ENCODE results near the gene CBX7.

Gene CBX7

DNA sequence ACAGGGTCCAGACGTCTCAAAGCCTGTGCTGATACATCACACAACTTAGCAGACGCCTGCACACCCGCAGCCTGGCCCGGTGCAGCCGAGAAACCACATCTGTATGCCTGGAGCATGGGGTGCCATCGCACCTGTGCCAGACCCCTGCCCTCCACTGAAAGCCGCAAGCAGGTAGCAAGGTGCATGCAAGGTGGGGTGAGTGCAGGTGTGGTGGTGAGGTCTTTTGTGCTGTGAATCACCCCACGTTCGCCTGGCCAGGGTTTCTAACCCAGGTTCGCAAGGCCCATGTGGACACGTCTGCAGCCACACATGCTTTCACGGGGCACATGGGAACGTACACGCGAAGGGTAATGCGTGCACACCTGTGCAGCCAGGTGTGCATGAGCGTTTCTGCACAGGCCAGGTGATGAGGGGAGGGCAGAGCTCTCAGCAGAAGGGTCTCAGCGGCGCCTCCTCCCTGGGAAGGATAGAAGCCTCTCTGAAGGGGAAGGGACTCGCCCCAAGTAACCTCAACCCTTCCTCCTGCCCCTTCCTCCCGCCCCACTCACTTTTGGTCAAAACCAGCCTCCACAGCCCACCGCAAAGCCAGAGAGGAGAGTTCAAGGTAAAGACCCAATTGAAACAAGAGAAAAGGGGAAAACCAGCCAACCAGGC, 19.5 kb downstream of the CBX7 start:
- intact Hi-C loops (cut with DNase I): no loop called here
- no peak for DNase-seq

DNA sequence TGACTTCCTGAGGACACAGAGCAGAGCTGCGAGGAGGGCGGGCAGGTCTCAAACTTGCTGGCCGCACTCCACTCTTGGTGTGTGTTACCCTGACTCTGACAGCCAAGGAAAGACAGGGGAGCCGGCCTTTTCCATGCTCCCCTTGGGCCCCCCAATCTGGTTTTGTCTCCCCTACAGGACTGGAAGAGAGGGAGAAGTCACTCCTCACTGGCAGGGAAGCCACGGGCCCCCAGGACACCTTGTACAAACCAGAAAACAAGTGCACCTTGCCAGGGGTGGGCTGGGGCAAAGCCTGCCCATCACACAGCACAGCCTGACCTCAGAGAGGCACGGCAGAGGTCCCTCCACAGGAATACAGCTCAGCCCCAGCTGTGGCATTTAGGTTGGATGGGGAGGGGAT, 20.2 kb downstream of the CBX7 start:
- intact Hi-C loops (cut with DNase I): no loop called here
- peak in 1 of 42 donors; percentile 19 for DNase-seq

DNA sequence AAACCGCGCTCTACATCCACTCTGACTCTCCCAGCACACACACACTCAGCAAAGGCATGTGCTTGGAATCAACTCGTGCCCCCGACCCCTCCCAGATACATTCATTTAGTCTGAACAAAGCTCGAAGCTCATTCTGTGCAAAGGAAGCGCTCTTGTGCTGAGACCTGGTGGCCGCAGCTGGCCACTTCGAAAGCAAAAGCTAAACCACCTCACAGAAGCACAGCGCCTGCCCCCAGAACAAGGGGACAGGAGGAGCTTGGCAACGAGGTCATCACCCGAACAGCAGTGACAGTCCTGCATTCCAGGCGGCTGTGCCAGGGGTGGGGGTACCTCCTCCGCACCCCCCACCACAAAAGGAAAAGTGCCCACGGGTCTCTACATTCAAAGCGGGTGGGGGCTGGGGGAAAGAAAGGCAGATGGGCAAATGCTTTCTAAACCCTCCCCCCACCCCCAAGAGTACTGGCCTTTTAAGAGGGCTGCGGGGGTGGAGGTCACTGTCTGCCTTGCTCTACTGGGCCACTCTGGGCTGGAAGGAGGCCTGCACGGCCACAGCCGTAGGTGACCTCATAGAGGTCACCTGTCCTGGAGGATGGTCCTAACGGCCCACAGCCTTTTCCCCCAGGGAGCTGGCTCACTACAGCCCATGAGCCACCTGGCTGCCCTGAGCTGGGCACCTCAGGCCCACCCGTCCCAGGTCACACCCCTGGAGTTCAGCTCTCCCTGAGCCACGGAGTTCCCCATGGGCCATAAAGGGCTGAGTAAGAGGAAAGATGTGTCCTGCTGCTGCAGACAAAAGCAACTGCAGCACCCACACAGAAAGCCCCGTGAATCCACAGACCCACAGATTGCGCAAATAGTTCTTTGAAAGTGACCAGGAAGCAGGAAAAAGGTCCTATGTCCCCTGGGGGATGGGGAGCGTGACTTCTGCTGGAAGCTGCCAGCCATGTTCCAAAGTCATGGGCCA, 21.3 kb downstream of the CBX7 start:
- DNase-seq: peak in 1 of 42 donors; percentile 28
- intact Hi-C loops (cut with DNase I): no loop called here

DNA sequence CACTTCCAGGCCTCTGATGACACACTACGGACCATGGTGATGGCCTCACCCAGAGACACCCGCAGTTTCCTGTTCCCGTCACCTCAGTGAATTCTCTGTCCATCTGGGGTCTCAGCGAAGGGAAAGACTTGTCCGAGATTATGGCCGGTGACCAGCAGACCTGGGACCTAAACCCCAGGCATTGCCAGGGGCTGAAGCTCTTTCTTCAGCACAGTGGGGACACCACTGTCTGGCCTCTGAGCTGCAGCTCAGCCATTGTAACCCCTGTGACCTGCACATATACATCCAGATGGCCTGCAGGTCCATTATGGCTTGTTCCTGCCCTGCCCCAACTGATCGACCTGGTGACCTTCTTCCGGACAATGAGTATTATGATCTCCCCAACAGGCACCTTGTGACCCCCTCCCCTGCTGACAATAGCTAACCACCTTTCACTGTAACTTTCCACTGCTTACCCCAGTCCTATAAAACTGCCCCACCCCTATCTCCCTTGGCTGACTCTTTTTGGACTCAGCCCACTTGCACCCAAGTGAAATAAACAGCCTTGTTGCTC, 22.3 kb downstream of the CBX7 start:
- peak in 2 of 42 donors; percentile 1 to 2 for DNase-seq
- intact Hi-C loops (cut with DNase I): no loop called here

DNA sequence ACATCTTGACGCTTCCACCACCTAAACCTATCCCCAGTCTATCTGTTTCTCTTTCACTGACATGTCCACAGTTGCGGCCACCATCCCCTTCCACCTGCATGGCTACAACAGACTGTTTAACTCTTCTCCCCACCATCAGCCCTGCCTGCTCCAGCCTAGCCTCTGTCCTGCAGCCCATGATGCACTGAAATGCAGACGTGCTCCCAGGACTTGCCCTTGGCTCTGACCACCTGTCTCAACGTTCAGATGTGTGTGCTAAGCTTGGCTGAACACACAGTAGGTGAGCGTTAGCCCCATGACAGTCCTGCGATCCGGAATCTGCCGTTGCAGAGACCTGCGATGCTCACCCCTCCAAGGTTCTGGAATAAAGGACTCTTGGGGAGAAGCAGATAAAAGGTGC, 22.7 kb downstream of the CBX7 start:
- intact Hi-C loops (cut with DNase I): no loop called here
- DNase-seq: peak in 3 of 42 donors; percentile 0 to 12 (median 6)

DNA sequence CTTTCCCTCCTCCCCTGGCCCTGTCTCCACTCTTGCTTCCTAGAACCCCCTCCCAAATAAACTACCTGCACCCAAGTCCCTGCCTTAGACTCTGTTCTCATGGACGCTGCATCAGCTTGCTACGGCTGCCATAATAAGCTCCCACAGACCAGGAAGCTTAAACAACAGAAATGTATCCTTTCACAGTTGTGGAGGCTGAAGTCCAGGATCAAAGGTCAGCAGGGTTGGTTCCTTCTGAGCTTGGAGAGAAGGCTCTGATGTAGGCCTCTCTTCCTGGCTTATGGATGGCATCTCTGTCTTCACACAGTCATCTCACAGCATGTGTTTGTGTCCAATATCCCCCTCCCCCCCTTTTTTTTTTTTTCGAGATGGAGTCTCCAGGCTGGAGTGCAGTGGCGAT, 23.4 kb downstream of the CBX7 start:
- intact Hi-C loops (cut with DNase I): no loop called here

DNA sequence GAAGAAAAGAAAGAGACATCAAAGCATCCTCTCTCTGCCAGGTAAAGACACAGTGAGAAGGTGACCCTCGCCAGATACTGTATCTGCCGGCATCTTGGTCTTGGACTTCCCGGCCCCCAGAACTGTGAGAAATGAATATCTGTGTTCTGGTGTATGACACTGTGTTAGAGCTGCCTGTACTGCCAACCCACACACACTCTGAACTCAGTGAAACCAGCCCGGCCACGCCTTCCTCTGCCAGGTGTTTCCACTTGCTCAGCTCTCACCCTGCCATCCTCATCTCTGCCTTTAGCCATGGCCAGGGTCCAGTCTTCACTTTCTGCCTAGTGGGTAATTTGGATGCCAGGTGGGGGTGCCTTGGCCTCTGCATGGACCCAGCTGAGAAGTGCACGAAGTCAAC, 24.0 kb downstream of the CBX7 start:
- peak in 9 of 42 donors; percentile 34 to 54 (median 43) for DNase-seq
- intact Hi-C loops (cut with DNase I): no loop called here

More for the DNA sequence above, 23.4 kb downstream of the CBX7 start:
- DNase-seq: no peak

DNA sequence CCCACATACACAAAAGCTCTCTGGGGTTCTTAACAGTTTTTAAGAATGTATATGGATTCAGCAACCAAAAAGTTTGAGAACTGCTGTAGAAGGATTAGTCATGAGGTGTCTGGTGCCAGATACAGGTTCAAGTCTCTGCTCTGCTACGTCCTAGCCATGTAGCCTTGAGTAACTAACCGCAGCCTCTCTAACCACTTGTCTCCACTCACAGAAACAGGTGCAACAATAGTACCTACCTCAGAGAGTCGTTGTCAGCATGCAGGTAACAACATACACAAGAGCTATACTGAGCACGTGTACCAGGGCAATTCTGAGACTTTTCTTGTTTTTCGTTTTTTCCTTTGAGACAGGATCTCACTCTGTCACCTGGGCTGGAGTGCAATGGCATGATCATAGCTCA, 26.9 kb downstream of the CBX7 start:
- DNase-seq: no peak
- intact Hi-C loops (cut with DNase I): no loop called here

DNA sequence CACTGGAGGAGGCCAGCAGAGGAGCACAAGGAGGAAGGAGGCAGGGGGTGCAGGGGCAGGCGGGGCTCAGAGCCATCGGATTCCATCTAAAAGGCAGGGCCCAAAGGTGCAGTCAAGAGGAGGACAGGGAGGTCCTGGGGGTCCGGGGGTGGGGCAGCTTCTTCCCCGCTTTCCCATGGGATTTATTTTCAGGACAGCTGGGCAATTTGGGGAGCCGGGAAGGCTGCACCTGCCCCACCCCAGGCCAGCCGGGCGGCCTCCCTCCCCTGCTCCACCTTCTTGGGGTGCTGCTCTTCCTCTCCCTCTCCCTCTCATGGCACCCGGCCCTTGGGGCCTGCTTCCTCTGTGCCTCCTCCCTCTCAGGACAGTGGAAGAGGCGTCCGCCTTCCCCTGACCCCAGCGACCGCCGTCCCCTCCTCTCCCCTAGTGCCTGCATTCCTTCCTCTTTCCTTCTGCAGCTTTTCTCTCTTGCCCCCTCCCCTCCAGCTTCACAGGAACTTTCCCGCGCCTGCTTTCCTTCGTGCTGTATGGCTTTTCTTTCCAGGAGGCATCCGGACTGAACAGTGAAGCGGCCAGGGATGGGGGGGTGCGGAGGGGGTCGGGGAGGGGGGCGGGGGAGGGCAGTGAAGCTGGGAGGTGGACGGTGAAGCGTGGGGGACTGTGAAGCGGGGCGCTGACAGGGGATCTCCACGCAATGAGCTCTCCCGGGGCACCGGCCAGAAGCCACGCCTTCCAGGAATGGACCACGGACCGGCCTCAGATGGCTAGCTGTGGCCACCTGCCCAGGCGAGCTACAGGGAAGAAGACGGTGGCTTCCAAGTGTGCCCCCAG, 28.5 kb downstream of the CBX7 start:
- intact Hi-C loops (cut with DNase I): no loop called here
- peak in 1 of 42 donors; percentile 30 for DNase-seq

DNA sequence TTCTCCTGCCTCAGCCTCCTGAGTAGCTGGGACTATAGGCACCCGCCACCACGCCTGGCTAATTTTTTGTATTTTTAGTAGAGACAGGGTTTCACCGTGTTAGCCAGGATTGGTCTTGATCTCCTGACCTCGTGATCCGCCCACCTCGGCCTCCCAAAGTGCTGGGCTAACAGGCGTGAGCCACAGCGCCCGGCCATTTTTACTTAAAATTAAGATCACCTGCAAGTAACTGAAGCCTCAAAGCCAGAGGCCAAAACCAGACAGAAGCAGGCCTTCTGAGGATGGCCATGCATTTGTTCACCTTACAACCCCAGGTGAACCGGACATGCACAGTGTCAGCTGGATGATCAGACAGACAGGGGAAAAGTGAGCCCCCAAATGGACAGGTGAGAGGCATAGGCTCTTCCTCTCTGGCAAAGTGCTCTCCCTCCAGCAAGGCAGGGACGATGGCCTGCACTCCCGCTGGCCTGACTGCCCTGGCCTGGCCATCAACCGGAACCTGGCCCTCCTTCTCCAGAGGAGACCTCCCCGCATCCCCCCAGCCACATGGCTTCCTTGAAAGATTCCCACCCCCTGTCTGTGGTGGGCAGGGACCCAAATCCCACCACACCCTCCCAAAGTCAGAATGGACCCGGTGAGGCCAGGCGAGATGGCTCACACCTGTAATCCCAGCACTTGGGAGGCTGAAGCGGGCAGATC, 29.6 kb downstream of the CBX7 start:
- no peak for DNase-seq

DNA sequence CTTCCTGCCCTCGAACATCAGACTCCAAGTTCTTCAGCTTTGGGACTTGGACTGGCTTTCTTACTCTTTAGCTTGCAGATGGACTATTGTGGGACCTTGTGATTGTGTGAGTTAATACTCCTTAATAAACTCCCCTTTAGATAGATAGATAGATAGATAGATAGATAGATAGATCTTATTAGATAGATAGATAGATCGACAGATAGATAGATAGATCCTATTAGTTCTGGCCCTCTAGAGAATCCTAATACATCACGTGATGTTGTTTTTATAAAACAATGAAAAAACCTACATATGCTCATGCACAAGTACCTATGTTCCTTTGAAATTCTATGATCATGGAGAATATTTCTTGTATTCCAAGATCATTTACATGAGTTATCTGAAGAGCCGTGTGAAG, 31.5 kb downstream of the CBX7 start:
- no peak for DNase-seq
- intact Hi-C loops (cut with DNase I): no loop called here

More for the DNA sequence above, 29.6 kb downstream of the CBX7 start:
- intact Hi-C loops (cut with DNase I): no loop called here

DNA sequence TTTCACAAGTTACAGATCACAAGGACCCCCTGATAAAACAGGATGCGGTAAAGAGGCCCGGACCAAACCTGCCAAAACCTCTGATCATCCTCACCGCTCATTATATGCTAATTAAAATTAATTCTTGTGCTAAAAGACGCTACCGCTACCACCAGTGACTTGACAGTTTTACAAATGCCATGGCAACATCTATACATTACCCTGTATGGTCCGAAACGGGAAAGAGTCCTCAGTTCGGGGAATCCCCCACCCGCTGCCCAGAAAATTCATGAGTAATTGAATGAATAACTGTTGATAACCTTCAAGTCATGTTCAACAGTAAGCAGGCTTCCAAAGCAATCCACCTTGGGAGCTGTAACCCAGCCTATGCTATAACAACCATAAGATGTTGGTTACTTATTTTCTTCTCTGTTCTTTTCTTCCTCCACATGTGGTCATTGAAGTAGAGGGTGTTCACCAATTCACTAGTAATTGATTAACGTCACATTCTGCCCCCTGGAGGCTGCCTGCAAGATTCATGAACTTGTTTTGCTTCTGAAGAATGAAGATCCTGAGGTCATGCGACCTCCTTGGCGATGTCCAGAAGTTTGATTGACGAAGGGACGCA, 34.8 kb downstream of the CBX7 start:
- peak in 32 of 42 donors; percentile 17 to 74 (median 39) for DNase-seq
- intact Hi-C loops (cut with DNase I): no loop called here

DNA sequence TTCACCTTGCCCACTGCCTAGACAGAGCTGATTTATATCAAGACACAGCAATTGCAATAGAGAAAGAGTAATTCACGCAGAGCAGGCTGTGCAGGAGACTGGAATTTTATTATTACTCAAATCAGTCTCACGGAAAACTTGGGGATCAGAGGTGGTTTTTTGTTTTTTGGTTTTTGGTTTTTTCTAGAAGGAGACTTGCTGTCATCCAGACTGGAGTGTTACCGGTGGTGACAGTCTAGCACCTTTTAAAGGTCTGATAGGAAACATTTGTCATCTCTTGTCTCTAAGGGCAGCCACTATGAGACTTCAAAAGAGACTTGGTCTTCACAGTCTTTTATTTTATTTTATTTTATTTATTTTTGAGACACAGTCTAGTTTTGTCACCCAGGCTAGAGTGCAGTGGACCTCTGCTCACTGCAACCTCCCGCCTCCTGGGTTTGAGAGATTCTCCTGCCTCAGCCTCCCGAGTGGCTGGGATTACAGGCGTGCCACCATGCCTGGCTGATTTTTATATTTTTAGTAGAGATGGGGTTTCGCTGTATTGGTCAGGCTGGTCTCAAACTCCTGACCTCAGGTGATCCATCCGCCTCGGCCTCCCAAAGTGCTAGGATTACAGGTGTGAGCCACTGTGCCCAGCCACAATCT, 36.4 kb downstream of the CBX7 start:
- DNase-seq: no peak
- intact Hi-C loops (cut with DNase I): no loop called here

DNA sequence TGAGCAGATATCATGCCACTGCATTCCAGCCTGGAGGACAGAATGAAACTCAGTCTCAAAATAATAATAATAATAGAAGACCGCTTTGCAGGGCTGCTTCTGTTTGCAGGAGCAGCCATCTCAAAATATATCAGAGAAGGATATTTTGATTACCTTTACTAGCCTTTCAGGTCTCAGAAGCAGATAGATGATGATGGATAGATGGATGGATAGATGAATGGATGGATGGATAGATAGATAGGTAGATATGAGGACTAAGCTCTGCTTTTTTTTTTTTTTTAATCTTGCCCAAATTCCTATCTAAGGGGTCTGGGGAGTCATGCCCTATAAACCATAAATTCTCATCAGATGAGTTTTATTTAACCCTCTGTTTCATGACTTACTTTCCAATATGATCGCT, 36.9 kb downstream of the CBX7 start:
- intact Hi-C loops (cut with DNase I): no loop called here
- DNase-seq: no peak

DNA sequence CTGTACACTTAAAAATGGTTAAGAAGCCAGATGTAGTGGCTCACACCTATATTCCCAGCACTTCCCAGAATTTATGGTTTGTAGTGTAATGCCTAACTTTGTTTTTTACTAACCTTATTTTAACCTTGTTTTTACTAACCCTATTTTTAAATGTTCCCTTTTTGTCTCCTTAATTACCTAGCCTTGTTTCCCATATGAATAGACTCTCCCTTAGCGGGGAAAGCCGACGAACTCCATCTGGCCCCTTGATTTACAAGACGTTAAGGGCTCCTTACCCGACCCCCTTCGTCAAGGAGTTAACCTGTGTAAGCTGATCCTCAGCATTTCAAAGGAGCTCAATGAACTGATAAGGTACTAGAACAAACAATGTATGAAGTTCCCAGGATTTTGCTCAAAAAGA, 38.4 kb downstream of the CBX7 start:
- intact Hi-C loops (cut with DNase I): no loop called here
- no peak for DNase-seq

DNA sequence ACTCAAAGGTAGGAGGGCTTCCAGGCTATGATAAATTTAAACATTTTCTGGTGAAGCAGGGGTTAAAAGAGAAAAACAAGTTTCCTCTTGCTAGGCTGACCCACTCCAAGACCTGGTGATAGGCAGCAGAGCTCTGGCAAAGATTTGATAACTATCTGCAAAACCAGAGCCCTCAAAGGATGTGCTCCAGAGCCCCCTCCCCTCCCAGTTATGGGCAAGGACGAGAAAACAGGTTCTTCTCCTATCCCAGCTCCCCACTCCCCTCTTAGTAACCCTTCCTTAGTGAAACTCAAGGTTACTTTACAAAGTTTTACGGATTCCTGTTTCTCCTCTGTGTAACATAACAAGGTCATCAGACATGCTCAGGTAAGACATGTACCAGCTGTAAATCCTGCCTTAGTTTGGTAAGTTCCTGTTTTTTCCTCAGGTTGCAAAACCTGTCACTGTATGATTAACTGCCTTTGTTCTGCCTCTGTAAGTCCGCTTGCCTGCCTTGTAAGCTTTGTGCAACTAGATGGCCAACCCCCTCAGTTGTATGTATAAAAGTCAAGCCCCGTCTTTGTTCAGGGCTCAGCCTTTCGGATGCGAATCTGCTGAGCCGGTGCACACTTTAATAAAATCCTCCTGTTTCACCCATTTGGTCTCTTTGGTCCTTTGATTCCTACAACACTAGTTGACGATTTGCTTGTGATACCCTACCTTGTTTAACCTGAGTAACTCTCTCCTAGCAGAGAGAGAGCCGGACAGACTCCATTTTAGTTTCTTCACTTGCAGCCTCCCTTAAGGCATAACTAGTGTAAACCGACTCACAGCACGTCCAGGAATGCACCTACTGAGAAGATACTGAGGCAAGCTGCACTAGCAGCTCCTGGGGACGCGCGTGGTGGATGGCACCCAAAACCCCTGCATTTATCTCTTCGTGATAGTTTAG, 41.6 kb downstream of the CBX7 start:
- intact Hi-C loops (cut with DNase I): no loop called here
- DNase-seq: no peak

DNA sequence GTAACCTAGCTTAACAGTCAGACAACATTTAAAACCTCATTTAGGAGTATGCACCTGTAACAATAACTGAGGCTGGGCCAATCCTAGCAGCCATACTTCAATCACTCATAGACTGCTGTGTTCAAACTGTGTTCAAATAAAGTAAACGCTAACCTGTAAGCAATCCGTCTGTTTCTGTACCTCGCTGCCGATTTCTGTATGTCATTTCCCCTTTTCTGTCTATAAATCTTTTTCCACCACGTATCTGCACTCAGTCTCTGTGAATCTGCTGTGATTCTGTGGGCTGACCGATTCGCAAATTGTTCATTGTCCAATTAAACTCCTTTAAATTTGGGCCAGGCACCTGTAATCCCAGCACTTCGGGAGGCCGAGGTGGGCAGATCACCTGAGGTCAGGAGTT, 43.1 kb downstream of the CBX7 start:
- intact Hi-C loops (cut with DNase I): no loop called here

More for the DNA sequence above, 43.1 kb downstream of the CBX7 start:
- no peak for DNase-seq
